ENCODE results near the gene EGFR. TPM values are rescaled to one million over a fixed set of nuclear protein-coding genes. Genes with fewer than 3 reads are reported as not detected.

The EGFR gene
- total RNA-seq, 2 experiments from 2014 or later: not detected

DNA sequence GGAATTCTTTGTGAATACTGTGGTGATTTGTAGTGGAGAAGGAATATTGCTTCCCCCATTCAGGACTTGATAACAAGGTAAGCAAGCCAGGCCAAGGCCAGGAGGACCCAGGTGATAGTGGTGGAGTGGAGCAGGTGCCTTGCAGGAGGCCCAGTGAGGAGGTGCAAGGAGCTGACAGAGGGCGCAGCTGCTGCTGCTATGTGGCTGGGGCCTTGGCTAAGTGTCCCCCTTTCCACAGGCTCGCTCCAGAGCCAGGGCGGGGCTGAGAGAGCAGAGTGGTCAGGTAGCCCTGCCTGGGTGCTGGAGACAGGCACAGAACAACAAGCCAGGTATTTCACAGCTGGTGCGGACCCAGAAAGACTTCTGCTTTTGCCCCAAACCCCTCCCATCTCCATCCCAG lies 162.9 kb downstream of the EGFR start:
- H3K27ac Mint-ChIP-seq: no peak overlapping the region
- no peaks in the 10 kb centered on the region for H3K9me3 Mint-ChIP-seq
- no peak for DNase-seq

DNA sequence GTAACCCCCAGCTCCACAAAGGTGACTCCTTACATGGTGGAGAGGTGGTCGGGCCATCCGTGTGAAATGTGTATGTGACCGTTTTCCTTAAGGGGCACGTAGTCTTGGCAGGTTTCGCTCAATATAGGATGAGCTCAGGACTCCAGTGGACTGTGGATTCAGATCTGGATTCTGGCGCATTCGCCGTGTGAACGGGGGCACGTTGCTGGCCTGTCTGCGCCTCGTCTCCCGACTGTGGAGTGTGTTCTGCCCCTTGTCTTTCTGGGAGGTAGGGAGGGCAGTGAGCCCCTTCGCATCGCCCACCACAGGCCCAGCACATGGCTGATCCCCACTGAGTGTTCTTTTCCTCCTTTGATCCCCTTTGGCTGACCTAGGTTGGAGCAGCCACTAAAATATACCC lies 165.1 kb downstream of the EGFR start:
- Mint-ChIP-seq H3K27ac (no peak overlapping the region), H3K4me3 (no peak overlapping the region), H3K9me3 (no peaks in the 10 kb centered on the region), H3K27me3 (peaks cover 5% of the 10 kb centered on the region), H3K4me1 (no peaks in the 10 kb centered on the region), H3K36me3 (no peaks in the 10 kb centered on the region)
- no peak for DNase-seq

More for the DNA sequence above, 162.9 kb downstream of the EGFR start:
- Mint-ChIP-seq H3K4me3 (no peak overlapping the region), H3K36me3 (no peaks in the 10 kb centered on the region), H3K27me3 (no peaks in the 10 kb centered on the region), H3K4me1 (no peaks in the 10 kb centered on the region)

DNA sequence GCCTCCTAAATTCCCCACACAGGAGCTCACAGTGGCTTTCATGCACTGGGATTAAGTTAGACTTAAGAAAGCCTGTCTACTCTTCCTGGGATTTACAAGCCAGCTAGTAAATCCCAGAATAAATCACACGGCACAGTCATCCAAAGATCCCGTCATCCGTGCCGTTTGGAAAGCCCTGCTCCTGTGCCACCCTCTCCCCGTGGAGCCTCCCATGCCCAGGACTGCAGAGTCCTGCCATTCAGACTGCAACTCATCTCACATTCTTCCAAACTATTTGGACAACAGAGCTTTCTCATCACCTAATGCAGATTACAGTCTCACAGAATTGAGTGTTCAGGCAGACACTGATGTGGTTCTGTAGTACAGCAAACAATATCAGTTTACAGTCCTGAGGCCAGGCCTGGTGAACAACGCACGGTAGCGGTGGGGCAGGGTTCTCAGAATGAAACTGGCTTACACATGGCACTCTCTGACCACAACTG lies 166.5 kb downstream of the EGFR start:
- Mint-ChIP-seq H3K27ac (no peak overlapping the region), H3K4me1 (no peaks in the 10 kb centered on the region), H3K4me3 (no peak overlapping the region), H3K9me3 (no peaks in the 10 kb centered on the region), H3K36me3 (no peaks in the 10 kb centered on the region), H3K27me3 (peaks cover 11% of the 10 kb centered on the region)
- no peak for DNase-seq

DNA sequence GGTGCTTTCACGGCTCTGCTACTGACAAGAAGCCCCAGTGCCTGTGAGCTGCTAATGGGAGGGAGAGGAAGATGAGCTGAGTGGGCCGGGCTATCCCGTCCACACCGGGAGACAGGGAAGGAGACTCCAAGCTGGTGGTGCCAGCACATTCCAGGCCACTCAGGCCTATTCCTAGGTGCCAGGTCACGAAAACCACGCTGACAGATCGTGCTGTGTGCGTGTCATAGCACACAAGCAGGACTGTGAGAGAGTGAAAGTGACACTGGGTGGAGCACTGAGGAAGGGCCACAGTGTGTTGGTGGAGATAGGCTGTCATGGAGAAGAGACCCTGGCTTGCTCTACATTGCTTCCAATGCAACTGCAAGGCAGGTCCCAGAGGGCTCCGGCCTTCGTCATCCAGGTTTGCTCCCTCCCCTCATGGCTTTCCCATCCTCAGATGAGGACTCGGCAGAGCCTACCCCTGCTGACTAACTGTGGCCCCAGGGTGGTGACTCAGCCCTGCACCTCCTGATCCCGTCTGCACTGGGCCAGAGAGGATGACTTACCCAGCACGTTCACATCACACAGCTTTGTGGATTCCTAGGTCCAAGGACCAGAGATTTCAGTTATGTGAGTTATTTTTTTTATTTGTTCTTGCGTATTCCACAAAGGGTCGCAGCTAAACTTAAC lies 167.3 kb downstream of the EGFR start:
- H3K4me1 Mint-ChIP-seq: no peaks in the 10 kb centered on the region
- H3K4me3 Mint-ChIP-seq: no peak overlapping the region
- H3K9me3 Mint-ChIP-seq: no peaks in the 10 kb centered on the region
- H3K27me3 Mint-ChIP-seq: peaks cover 11% of the 10 kb centered on the region
- no peak for DNase-seq
- H3K27ac Mint-ChIP-seq: no peak overlapping the region
- H3K36me3 Mint-ChIP-seq: no peaks in the 10 kb centered on the region

DNA sequence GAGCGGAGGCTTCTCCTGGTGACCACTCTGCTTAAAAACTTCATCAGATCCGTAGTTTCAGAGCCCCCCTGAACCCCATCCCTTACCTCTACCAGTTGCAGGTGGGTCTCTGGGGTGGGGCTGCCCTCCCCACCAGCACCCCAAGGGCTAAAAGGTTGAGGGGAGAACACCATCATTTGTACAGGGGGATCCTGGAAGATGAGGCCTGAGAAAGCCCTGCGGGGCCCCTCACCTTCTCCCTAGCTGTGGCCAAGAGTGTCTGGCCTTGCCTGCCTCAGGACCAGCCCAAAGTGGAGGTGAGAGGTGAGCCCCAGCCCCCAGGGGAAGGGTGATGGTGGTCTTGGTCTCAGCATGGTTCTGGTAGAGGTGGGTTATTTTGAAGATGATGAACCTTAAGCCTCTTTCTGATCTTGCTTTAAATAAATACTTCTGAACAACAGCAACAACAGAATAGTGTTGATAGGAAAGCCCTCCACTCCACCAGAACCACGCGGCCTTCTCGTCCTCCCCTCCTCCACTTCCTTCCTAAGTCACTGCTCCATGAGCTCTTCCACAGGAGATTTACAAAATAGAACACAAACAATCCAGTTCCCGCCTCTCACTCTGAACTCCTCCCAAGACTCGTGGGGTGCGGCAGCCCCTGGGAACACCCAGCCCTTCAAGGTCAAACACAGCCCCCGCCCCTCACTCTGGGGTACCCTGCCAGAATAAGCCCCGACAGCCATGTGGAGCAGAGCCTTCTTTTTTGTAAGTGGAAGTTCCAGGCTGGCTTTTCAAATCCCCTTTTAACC lies 169.1 kb downstream of the EGFR start:
- H3K9me3 Mint-ChIP-seq: no peaks in the 10 kb centered on the region
- DNase-seq: no peak
- peaks cover 11% of the 10 kb centered on the region for H3K27me3 Mint-ChIP-seq
- no peaks in the 10 kb centered on the region for H3K36me3 Mint-ChIP-seq
- H3K4me1 Mint-ChIP-seq: no peaks in the 10 kb centered on the region
- H3K4me3 Mint-ChIP-seq: no peak overlapping the region
- H3K27ac Mint-ChIP-seq: no peak overlapping the region

DNA sequence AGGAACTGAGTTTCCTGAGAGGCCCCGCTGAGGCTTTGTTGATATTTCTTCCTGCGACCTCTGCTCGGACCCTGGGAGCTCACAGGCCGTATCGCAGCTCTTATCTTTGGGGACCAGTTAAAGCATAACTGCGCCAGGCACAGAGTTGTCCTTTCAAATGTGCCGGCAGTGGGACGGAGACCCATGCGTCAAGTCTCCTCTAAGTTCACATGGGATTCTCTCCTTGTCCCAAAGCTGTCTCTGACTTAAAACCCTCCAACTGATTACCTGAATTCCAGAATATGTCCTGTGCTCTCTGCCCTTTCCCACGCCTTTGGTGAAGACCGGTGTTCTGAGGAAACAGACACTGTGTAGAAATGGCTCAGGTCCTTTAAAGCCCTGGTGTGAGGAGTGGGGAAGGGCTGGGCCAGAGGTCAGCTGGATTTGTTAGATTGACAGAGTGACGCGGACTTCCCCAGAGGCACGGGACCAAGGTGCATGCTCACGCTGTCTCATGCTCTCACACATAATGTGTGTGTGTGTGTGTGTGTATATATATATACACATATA lies 169.8 kb downstream of the EGFR start:
- Mint-ChIP-seq H3K27me3 (peaks cover 11% of the 10 kb centered on the region), H3K9me3 (no peaks in the 10 kb centered on the region), H3K27ac (no peak overlapping the region), H3K36me3 (no peaks in the 10 kb centered on the region), H3K4me1 (no peaks in the 10 kb centered on the region), H3K4me3 (no peak overlapping the region)
- DNase-seq: no peak

DNA sequence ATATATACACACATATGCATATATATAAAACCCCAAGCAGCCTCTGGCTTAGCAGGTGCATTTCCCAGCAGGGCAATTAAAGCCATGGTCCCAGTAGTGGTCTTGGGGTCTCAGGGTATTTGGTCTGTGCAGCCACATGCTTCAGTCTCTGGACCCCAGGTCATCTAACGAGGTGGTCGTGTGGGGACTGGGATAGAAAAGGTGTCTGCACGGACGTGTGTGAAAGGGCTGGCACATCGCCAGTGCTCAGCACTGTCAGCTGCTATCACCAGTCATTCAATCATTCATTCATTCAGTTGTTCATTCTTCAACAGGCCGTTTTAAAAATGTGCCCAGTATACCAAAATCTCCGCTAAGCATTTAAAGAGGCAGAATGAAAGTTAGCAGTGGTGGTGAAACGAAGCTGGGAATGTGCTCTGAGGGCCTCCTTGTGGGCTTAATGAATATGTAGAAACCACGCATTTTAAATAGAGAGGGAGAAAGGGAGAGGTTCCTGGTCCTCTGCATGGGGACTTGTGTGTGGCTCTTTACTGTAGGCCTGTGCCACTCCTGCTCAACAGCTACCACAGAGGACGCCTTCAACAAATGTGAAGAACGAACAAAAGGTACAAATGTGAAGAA lies 170.4 kb downstream of the EGFR start:
- Mint-ChIP-seq H3K4me3 (no peak overlapping the region), H3K36me3 (no peaks in the 10 kb centered on the region), H3K27me3 (peaks cover 11% of the 10 kb centered on the region), H3K4me1 (no peaks in the 10 kb centered on the region), H3K27ac (no peak overlapping the region), H3K9me3 (no peaks in the 10 kb centered on the region)
- DNase-seq: no peak

DNA sequence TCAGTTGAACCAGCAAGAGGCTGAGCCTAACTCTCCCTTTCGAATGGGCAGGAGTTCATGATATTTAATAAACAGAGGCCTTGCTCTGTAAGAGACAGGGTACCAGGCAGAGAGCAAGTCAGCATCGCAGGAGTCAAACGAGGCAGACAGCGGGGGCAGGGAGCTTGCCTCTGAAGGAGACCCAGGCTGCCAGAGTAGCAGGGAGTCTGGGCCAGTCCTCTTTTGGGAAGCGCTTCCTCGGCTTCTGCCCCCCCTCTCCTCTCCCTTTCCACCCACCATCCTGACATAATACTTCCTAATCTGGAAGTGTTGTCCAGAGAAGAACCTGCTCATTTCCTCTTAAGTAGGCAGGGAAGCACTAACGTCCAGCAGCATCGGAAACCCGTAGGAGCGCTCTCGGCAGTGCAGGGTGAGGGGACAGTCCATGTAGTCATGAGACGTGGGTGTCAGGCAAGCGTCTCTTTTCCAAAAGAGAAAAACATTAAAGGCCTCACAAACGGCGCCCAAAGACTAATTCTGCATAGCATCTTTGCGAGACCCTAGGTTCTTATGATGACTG lies 171.1 kb downstream of the EGFR start:
- Mint-ChIP-seq H3K4me1 (no peaks in the 10 kb centered on the region), H3K27me3 (peaks cover 11% of the 10 kb centered on the region), H3K4me3 (no peak overlapping the region), H3K27ac (no peak overlapping the region), H3K36me3 (no peaks in the 10 kb centered on the region), H3K9me3 (no peaks in the 10 kb centered on the region)
- DNase-seq: no peak

DNA sequence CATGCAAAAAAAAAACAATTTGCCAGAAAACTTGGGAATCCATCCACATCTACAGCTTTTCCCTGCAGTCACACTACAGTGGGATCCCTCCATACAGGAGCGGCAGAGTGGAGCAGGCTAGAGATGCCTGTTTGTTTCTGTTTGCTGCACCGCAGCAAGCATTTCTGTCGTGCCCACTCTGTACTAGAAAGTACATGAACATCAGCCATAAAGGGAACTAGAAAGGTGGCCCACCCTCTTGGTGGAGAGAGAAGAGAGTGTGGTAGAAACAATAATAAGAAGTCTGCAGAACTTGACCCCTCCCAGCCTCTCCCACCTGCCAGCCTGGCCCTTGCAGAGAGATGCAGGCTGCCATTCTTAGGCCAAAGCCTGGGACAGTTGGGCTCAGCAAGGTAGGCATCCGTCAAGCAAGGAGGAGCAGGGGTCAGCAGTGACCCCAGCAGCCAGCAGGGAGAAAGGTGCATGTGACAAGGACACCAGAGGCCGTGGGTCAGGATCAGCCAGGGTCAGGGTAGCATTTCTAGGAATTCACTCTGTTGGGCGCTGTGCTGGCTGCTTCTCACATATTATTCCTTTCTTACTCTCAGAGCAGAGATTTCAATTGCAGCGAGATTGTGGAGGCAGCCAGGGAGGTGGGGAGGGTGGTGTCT lies 171.8 kb downstream of the EGFR start:
- H3K4me3 Mint-ChIP-seq: no peak overlapping the region
- no peaks in the 10 kb centered on the region for H3K4me1 Mint-ChIP-seq
- no peaks in the 10 kb centered on the region for H3K36me3 Mint-ChIP-seq
- H3K27me3 Mint-ChIP-seq: peaks cover 13% of the 10 kb centered on the region
- DNase-seq: no peak
- H3K27ac Mint-ChIP-seq: no peak overlapping the region
- H3K9me3 Mint-ChIP-seq: no peaks in the 10 kb centered on the region

DNA sequence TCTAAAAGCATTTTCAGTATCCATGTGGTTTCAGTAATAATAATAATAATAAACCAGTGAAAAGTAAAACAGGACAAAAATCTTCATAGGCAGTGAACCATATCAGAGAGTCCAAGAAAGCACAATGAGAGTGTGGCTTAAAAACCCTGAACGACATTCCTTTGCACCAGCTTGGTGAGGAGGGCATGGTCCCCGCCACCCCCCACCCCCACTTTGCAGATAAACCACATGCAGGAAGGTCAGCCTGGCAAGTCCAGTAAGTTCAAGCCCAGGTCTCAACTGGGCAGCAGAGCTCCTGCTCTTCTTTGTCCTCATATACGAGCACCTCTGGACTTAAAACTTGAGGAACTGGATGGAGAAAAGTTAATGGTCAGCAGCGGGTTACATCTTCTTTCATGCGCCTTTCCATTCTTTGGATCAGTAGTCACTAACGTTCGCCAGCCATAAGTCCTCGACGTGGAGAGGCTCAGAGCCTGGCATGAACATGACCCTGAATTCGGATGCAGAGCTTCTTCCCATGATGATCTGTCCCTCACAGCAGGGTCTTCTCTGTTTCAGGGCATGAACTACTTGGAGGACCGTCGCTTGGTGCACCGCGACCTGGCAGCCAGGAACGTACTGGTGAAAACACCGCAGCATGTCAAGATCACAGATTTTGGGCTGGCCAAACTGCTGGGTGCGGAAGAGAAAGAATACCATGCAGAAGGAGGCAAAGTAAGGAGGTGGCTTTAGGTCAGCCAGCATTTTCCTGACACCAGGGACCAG lies 172.5 kb downstream of the EGFR start:
- Mint-ChIP-seq H3K27me3 (peaks cover 17% of the 10 kb centered on the region), H3K27ac (no peak overlapping the region), H3K4me1 (no peaks in the 10 kb centered on the region), H3K9me3 (no peaks in the 10 kb centered on the region), H3K4me3 (no peak overlapping the region), H3K36me3 (no peaks in the 10 kb centered on the region)
- no peak for DNase-seq

DNA sequence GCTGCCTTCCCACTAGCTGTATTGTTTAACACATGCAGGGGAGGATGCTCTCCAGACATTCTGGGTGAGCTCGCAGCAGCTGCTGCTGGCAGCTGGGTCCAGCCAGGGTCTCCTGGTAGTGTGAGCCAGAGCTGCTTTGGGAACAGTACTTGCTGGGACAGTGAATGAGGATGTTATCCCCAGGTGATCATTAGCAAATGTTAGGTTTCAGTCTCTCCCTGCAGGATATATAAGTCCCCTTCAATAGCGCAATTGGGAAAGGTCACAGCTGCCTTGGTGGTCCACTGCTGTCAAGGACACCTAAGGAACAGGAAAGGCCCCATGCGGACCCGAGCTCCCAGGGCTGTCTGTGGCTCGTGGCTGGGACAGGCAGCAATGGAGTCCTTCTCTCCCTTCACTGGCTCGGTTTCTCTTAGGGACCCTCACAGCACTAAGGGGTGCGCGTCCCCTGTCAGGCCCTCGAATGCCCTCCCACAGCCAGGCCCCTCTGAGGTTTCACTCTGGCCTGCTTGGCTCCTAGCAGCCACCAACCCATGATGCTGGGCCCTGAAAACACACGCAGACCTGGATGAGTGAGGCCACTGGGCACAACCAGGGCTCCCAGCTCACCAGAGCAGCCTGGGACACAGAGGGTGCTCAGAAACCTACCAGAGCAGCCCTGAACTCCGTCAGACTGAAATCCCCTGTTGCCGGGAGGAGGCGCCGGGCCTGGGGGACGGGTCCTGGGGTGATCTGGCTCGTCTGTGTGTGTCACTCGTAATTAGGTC lies 173.3 kb downstream of the EGFR start:
- H3K36me3 Mint-ChIP-seq: no peaks in the 10 kb centered on the region
- DNase-seq: no peak
- peaks cover 22% of the 10 kb centered on the region for H3K27me3 Mint-ChIP-seq
- no peak overlapping the region for H3K4me3 Mint-ChIP-seq
- no peaks in the 10 kb centered on the region for H3K9me3 Mint-ChIP-seq
- no peak overlapping the region for H3K27ac Mint-ChIP-seq
- H3K4me1 Mint-ChIP-seq: no peaks in the 10 kb centered on the region

DNA sequence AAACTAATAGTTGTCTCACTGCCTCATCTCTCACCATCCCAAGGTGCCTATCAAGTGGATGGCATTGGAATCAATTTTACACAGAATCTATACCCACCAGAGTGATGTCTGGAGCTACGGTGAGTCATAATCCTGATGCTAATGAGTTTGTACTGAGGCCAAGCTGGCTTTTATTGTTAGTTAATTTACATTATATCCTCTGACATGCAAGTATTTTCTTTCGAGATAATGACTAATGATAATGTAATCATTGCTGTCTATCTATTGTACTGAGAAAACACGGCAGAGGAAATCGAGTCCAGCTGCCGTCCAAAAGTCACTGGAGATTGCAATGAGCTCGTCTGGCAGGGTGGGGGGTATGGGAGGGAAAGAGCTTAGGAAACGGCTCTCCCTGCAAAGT lies 173.9 kb downstream of the EGFR start:
- peaks cover 22% of the 10 kb centered on the region for H3K27me3 Mint-ChIP-seq
- no peaks in the 10 kb centered on the region for H3K9me3 Mint-ChIP-seq
- H3K4me1 Mint-ChIP-seq: no peaks in the 10 kb centered on the region
- no peak for DNase-seq
- no peak overlapping the region for H3K27ac Mint-ChIP-seq
- H3K36me3 Mint-ChIP-seq: no peaks in the 10 kb centered on the region
- no peak overlapping the region for H3K4me3 Mint-ChIP-seq

DNA sequence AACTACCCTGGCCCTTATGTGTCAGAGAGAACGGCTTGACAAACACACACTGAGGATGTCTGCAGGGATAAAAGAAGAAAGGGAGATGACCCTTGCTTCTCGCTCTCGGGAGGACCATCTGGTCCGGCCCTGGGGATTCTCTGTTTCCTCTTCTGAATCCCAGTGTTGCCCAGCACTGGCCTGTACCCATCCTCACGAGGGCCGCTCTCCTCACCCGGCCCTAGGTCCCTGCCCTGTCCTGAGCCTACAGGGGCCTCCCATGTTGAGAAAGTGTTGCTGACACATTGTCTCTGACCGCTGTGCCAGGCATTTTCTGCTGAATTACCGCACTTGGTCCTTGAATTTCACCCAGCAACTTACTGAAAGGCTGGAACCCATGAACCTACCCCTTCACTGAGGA lies 174.4 kb downstream of the EGFR start:
- DNase-seq: no peak

More for the DNA sequence above, 174.4 kb downstream of the EGFR start:
- no peaks in the 10 kb centered on the region for H3K36me3 Mint-ChIP-seq
- H3K27ac Mint-ChIP-seq: no peak overlapping the region
- no peaks in the 10 kb centered on the region for H3K9me3 Mint-ChIP-seq
- no peak overlapping the region for H3K4me3 Mint-ChIP-seq
- H3K27me3 Mint-ChIP-seq: peaks cover 18% of the 10 kb centered on the region
- H3K4me1 Mint-ChIP-seq: no peaks in the 10 kb centered on the region
